Lower lobe of right lung (tissue), 2 donors: Measurements from ENCODE around the gene EPHA8. TPM values are rescaled to one million over a fixed set of nuclear protein-coding genes. Genes with fewer than 3 reads are reported as not detected.

Source experiments
- ATAC-seq, 2 donors: fragments of 200-7000 bp; cut with Tn5 transposase; one replicate each; pipeline ENCODE4 v1.9.1; 2020 to 2022; ENCODE audit warnings: mild to moderate bottlenecking in 2 of 2, moderate library complexity in 2 of 2
- DNase-seq: peaks from one replicate; pipeline ENCODE4 v3.0.0-alpha.2; 2020
- H3K27ac ChIP-seq: fragments of 200-600 bp; one replicate; pipeline ENCODE4 v1.8.0; 2022
- H3K27me3 ChIP-seq: fragments of 200-600 bp; one replicate; pipeline ENCODE4 v1.8.0; 2022; ENCODE audit warnings: low read depth
- H3K36me3 ChIP-seq: fragments of 200-600 bp; one replicate; pipeline ENCODE4 v1.8.0; 2022; ENCODE audit warnings: mild to moderate bottlenecking
- H3K4me1 ChIP-seq: fragments of 200-600 bp; one replicate; pipeline ENCODE4 v1.8.0; 2022
- H3K4me3 ChIP-seq: fragments of 200-600 bp; one replicate; pipeline ENCODE4 v1.8.0; 2022; ENCODE audit warnings: mild to moderate bottlenecking
- H3K9me3 ChIP-seq: fragments of 200-600 bp; one replicate; pipeline ENCODE4 v1.8.0; 2022
- intact Hi-C: fragments of 100-400 bp; cut with DNase I; formaldehyde crosslinking; loops from one replicate; pipeline ENCODE4 v1.11.0; 2022
- total RNA-seq: library from RNA; stranded (reverse); fragmentation: NEBNext Ultra II Directional; extraction: Animal tissue kit (Norgen Biotek cat#: 25700); gene quantifications from one replicate; pipeline ENCODE4 v1.2.1, GENCODE V29; 2021
- TF ChIP-seq, protein P1 (sequence below): fragments of 200-600 bp; IDR thresholded peaks from one replicate; pipeline ENCODE4 v1.8.0; 2022; ENCODE audit warnings: antibody characterized with exemption, mild to moderate bottlenecking
- donor health status: DM: no; HTN: yes; CAD: no; lungs with severe emphysema.

The EPHA8 gene
- total RNA-seq, 1 donor from 2014 or later: not detected

DNA sequence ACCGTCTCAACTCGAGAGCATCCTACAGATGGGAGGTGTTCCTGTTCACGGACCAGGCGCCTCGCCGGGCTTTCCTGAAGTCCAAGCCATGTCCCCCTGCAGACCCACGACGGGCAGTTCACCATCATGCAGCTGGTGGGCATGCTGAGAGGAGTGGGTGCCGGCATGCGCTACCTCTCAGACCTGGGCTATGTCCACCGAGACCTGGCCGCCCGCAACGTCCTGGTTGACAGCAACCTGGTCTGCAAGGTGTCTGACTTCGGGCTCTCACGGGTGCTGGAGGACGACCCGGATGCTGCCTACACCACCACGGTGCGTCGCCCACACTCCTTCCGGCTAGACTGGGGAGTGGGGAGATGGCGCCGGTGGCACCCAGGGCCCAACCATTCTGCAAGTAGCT lies 35.4 kb downstream of the EPHA8 start:
- H3K27me3 ChIP-seq: peaks cover 33% of the 10 kb centered on the region
- no peak for ATAC-seq

GRCh38 chr1:22600071-22600816 lies 37.0 kb downstream of the EPHA8 start:
- TF ChIP-seq, protein P1, sequence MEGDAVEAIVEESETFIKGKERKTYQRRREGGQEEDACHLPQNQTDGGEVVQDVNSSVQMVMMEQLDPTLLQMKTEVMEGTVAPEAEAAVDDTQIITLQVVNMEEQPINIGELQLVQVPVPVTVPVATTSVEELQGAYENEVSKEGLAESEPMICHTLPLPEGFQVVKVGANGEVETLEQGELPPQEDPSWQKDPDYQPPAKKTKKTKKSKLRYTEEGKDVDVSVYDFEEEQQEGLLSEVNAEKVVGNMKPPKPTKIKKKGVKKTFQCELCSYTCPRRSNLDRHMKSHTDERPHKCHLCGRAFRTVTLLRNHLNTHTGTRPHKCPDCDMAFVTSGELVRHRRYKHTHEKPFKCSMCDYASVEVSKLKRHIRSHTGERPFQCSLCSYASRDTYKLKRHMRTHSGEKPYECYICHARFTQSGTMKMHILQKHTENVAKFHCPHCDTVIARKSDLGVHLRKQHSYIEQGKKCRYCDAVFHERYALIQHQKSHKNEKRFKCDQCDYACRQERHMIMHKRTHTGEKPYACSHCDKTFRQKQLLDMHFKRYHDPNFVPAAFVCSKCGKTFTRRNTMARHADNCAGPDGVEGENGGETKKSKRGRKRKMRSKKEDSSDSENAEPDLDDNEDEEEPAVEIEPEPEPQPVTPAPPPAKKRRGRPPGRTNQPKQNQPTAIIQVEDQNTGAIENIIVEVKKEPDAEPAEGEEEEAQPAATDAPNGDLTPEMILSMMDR: no peak
- no peak for ATAC-seq

More for the DNA sequence above, 35.4 kb downstream of the EPHA8 start:
- Histone ChIP-seq H3K4me3 (no peak overlapping the region), H3K27ac (no peak overlapping the region), H3K4me1 (no peaks in the 10 kb centered on the region), H3K9me3 (no peaks in the 10 kb centered on the region), H3K36me3 (no peaks in the 10 kb centered on the region)
- TF ChIP-seq, protein P1: no peak
- intact Hi-C loops: no loop called here
- peak; percentile 36 for DNase-seq

GRCh38 chr1:22600817-22601605 lies 37.7 kb downstream of the EPHA8 start:
- intact Hi-C loops: no loop called here
- H3K27ac ChIP-seq: no peak overlapping the region
- TF ChIP-seq, protein P1: no peak
- ATAC-seq (peak; percentile 9 to 27), DNase-seq (no peak)
- no peaks in the 10 kb centered on the region for H3K9me3 ChIP-seq
- no peaks in the 10 kb centered on the region for H3K36me3 ChIP-seq
- no peak overlapping the region for H3K4me3 ChIP-seq
- peaks cover 38% of the 10 kb centered on the region for H3K27me3 ChIP-seq
- no peaks in the 10 kb centered on the region for H3K4me1 ChIP-seq

More at GRCh38 chr1:22600071-22600816, 37.0 kb downstream of the EPHA8 start:
- intact Hi-C loops: no loop called here
- no peak for DNase-seq
- no peaks in the 10 kb centered on the region for H3K36me3 ChIP-seq
- H3K4me3 ChIP-seq: no peak overlapping the region
- no peak overlapping the region for H3K27ac ChIP-seq
- H3K27me3 ChIP-seq: peaks cover 39% of the 10 kb centered on the region
- no peaks in the 10 kb centered on the region for H3K4me1 ChIP-seq
- H3K9me3 ChIP-seq: no peaks in the 10 kb centered on the region

DNA sequence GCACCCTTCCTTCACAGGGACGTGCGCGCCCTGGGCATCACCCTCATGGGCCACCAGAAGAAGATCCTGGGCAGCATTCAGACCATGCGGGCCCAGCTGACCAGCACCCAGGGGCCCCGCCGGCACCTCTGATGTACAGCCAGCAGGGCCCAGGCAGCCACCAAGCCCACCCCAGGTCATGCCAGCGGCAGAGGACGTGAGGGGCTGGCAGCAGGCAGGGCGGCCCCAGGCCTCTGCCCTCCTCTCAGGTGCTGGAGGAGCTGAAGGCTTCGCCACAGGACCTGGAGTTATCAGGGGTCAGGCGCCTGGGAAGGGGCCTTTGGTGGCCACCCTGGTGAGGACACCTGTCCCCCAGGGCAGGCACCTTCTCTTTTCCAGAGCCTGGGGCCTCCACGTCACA lies 38.3 kb downstream of the EPHA8 start:
- H3K27me3 ChIP-seq: peaks cover 38% of the 10 kb centered on the region
- ATAC-seq (no peak), DNase-seq (no peak)
- H3K27ac ChIP-seq: no peak overlapping the region
- TF ChIP-seq, protein P1: no peak
- H3K36me3 ChIP-seq: no peaks in the 10 kb centered on the region
- no peaks in the 10 kb centered on the region for H3K9me3 ChIP-seq
- H3K4me1 ChIP-seq: no peaks in the 10 kb centered on the region
- intact Hi-C loops: no loop called here
- H3K4me3 ChIP-seq: no peak overlapping the region

- no peak for DNase-seq
- H3K27me3 ChIP-seq: peaks cover 38% of the 10 kb centered on the region
- H3K36me3 ChIP-seq: no peaks in the 10 kb centered on the region
- no peak overlapping the region for H3K27ac ChIP-seq
- H3K4me3 ChIP-seq: no peak overlapping the region
- intact Hi-C loops: no loop called here
- no peaks in the 10 kb centered on the region for H3K9me3 ChIP-seq
- TF ChIP-seq, protein P1: no peak
- H3K4me1 ChIP-seq: no peaks in the 10 kb centered on the region
- no peak for ATAC-seq
These were observed 38.9 kb downstream of the EPHA8 start for GRCh38 chr1:22602060-22602740.
